OCI-LY7 (cell line): Measurements from ENCODE around the gene CLMP.

Experiments
- CTCF ChIP-seq: fragments of 200-600 bp; sonication (generic); conservative IDR thresholded peaks from 2 replicates; pipeline ENCODE4 v1.5.1; 2014; ENCODE audit warnings: mild to moderate bottlenecking, antibody characterized with exemption, low read length, moderate library complexity, mixed read lengths
- EZH2phosphoT487 ChIP-seq: fragments of 200-600 bp; sonication (generic); IDR thresholded peaks from 2 replicates; pipeline ENCODE4 v1.6.1; 2018; ENCODE audit warnings: low read depth, borderline replicate concordance, mild to moderate bottlenecking, mixed run types, antibody characterized with exemption, low read length, moderate library complexity, mixed read lengths

GRCh38 chr11:123186286-123186685, 8.8 kb downstream of the CLMP start:
- TF ChIP-seq EZH2phosphoT487: no peak
- TF ChIP-seq CTCF: no peak
